ENCODE results near the gene ASB10.
A peak's percentile ranks its signal among the peaks of the same experiment; 100 is the strongest.

ASB10 gene

GRCh38 chr7:151138153-151138851, 48.7 kb downstream of the ASB10 start:
- no peak for TF ChIP-seq CTCF (IDR thresholded peaks at IDR 0.05; ENCODE audit: extremely low read depth, missing control alignments)
- DNase-seq (ENCODE audit: low spot score): peak; percentile 25

GRCh38 chr7:151137791-151138152, 49.3 kb downstream of the ASB10 start:
- no peak for TF ChIP-seq CTCF (IDR thresholded peaks at IDR 0.05; ENCODE audit: extremely low read depth, missing control alignments)
- DNase-seq (ENCODE audit: low spot score): peak; percentile 28

GRCh38 chr7:151137076-151137675, 49.9 kb downstream of the ASB10 start:
- peak; percentile 25 for DNase-seq (ENCODE audit: low spot score)
- TF ChIP-seq CTCF (IDR thresholded peaks at IDR 0.05; ENCODE audit: extremely low read depth, missing control alignments): no peak

GRCh38 chr7:151135866-151136843, 50.9 kb downstream of the ASB10 start:
- no peak for TF ChIP-seq CTCF (IDR thresholded peaks at IDR 0.05; ENCODE audit: extremely low read depth, missing control alignments)
- peak; percentile 33 for DNase-seq (ENCODE audit: low spot score)

GRCh38 chr7:151135525-151135845, 51.6 kb downstream of the ASB10 start:
- peak; percentile 31 for DNase-seq (ENCODE audit: low spot score)
- no peak for TF ChIP-seq CTCF (IDR thresholded peaks at IDR 0.05; ENCODE audit: extremely low read depth, missing control alignments)

GRCh38 chr7:151134743-151135524, 52.1 kb downstream of the ASB10 start:
- peak; percentile 32 for DNase-seq (ENCODE audit: low spot score)
- TF ChIP-seq CTCF (IDR thresholded peaks at IDR 0.05; ENCODE audit: extremely low read depth, missing control alignments): no peak

Data from GM20000 (cell line).